GM23338 (cell line): ENCODE data around the gene APLNR. TPM values are rescaled to one million over a fixed set of nuclear protein-coding genes. Genes with fewer than 3 reads are reported as not detected.

Experiments used
- ATAC-seq: fragments of 200-7000 bp; cut with Tn5 transposase; 3 replicates; pipeline ENCODE4 v1.9.1; 2020
- DNase-seq: peaks from one replicate; pipeline ENCODE4 v3.0.0-alpha.2; 2015; ENCODE audit warnings: low spot score
- H2AFZ ChIP-seq: fragments of 200-600 bp; sonication (generic); 2 replicates; pipeline ENCODE4 v1.8.0; 2016; ENCODE audit warnings: antibody characterized with exemption, mild to moderate bottlenecking, moderate library complexity
- H3F3A ChIP-seq: fragments of 200-600 bp; sonication (generic); replicated peaks from 2 replicates; pipeline ENCODE4 v1.8.0; 2017; ENCODE audit warnings: antibody characterized with exemption, mixed run types, low read depth
- H3K27ac ChIP-seq: fragments of 200-600 bp; sonication (generic); 2 replicates; pipeline ENCODE4 v1.6.1; 2016; ENCODE audit warnings: low read depth
- H3K27me3 ChIP-seq: fragments of 200-600 bp; sonication (generic); 2 replicates; pipeline ENCODE4 v1.8.0; 2016; ENCODE audit warnings: mild to moderate bottlenecking, mixed run types, moderate library complexity; ENCODE audit not compliant: insufficient read depth
- H3K36me3 ChIP-seq: fragments of 200-600 bp; sonication (generic); 2 replicates; pipeline ENCODE4 v1.8.0; 2016; ENCODE audit warnings: mild to moderate bottlenecking; ENCODE audit not compliant: insufficient read depth
- H3K4me1 ChIP-seq: fragments of 200-600 bp; sonication (generic); 2 replicates; pipeline ENCODE4 v1.8.0; 2016; ENCODE audit warnings: mild to moderate bottlenecking, moderate library complexity; ENCODE audit not compliant: insufficient read depth
- H3K4me2 ChIP-seq: fragments of 200-600 bp; sonication (generic); 2 replicates; pipeline ENCODE4 v1.7.1; 2017; ENCODE audit warnings: mixed run types
- H3K4me3 ChIP-seq: fragments of 200-600 bp; sonication (generic); 2 replicates; pipeline ENCODE4 v1.6.1; 2016; ENCODE audit warnings: mixed run types
- H3K79me2 ChIP-seq: fragments of 200-600 bp; sonication (generic); replicated peaks from 2 replicates; pipeline ENCODE4 v1.8.0; 2017; ENCODE audit warnings: mild to moderate bottlenecking; ENCODE audit not compliant: insufficient read depth
- H3K9me2 ChIP-seq: fragments of 200-600 bp; sonication (generic); 2 replicates; pipeline ENCODE4 v1.8.0; 2017; ENCODE audit not compliant: insufficient read depth
- H4K20me1 ChIP-seq: fragments of 200-600 bp; sonication (generic); replicated peaks from 2 replicates; pipeline ENCODE4 v1.8.0; 2017; ENCODE audit warnings: mild to moderate bottlenecking; ENCODE audit not compliant: insufficient read depth
- H3K27ac Mint-ChIP-seq: 2 replicates; pipeline ENCODE4 v1.8.0; 2020; ENCODE audit warnings: inconsistent platforms, mild to moderate bottlenecking, moderate library complexity, mixed read lengths
- H3K27me3 Mint-ChIP-seq: 3 replicates; pipeline ENCODE4 v1.8.0; 2022; ENCODE audit warnings: low read depth, mild to moderate bottlenecking, moderate library complexity, mixed read lengths, inconsistent platforms; ENCODE audit not compliant: insufficient read depth, poor library complexity
- H3K36me3 Mint-ChIP-seq: 3 replicates; pipeline ENCODE4 v1.8.0; 2021; ENCODE audit warnings: low read depth, mild to moderate bottlenecking, inconsistent platforms, moderate library complexity, mixed read lengths
- H3K4me1 Mint-ChIP-seq: 3 replicates; pipeline ENCODE4 v1.8.0; 2020; ENCODE audit warnings: mild to moderate bottlenecking, inconsistent platforms, mixed read lengths
- H3K4me3 Mint-ChIP-seq: 3 replicates; pipeline ENCODE4 v1.8.0; 2021; ENCODE audit warnings: moderate library complexity, mild to moderate bottlenecking, inconsistent platforms, mixed read lengths
- H3K9me3 Mint-ChIP-seq: 3 replicates; pipeline ENCODE4 v1.8.0; 2020; ENCODE audit warnings: moderate library complexity, mild to moderate bottlenecking, inconsistent platforms, mixed read lengths
- CREB1 ChIP-seq: fragments of 250-450 bp; sonication (Bioruptor Pico); IDR thresholded peaks from 2 replicates; pipeline ENCODE4 v1.5.0; 2020; ENCODE audit warnings: low read depth, mild to moderate bottlenecking, moderate library complexity
- CTCF ChIP-seq, 2 experiments: fragments of 200-600 bp in 1 of 2; sonication (generic) in 1 of 2; conservative IDR thresholded peaks; 2 replicates each; pipeline versions ENCODE4 v1.5.1 to v1.6.1; 2016 to 2017; ENCODE audit warnings: antibody characterized with exemption in 2 of 2, low read depth in 2 of 2, mild to moderate bottlenecking in 2 of 2, moderate library complexity in 1 of 2
- EZH2 ChIP-seq: fragments of 200-600 bp; sonication (generic); IDR thresholded peaks from one replicate; pipeline ENCODE4 v1.8.0; 2017; ENCODE audit warnings: antibody characterized with exemption, mild to moderate bottlenecking, low read depth; ENCODE audit not compliant: unreplicated experiment
- EZH2phosphoT487 ChIP-seq: fragments of 200-600 bp; sonication (generic); IDR thresholded peaks from one replicate; pipeline ENCODE4 v1.8.1; 2018; ENCODE audit warnings: antibody characterized with exemption; ENCODE audit not compliant: unreplicated experiment
- JUNB ChIP-seq: IDR thresholded peaks from one replicate; pipeline ENCODE4 v1.6.1; 2016; ENCODE audit warnings: antibody characterized with exemption; ENCODE audit not compliant: unreplicated experiment
- NANOG ChIP-seq: IDR thresholded peaks from 2 replicates; pipeline ENCODE4 v1.6.1; 2016; ENCODE audit warnings: antibody characterized with exemption, borderline replicate concordance
- POLR2AphosphoS5 ChIP-seq: IDR thresholded peaks from 2 replicates; pipeline ENCODE4 v1.6.1; 2016; ENCODE audit warnings: antibody characterized with exemption, low read depth
- ZNF462 ChIP-seq: fragments of 250-450 bp; sonication (Bioruptor Pico); IDR thresholded peaks from 2 replicates; pipeline ENCODE4 v1.5.0; 2020; ENCODE audit warnings: mild to moderate bottlenecking, moderate library complexity
- polyA plus RNA-seq: library from polyadenylated mRNA; unstranded; fragments of >200 nt; fragmentation: Nextera tagmentation; extraction: Ambion mirVana; gene quantifications from 2 replicates; pipeline ENCODE4 v1.2.1, GENCODE V29; 2016
- total RNA-seq: library from RNA; depleted of rRNA; stranded (reverse); fragments of >200 nt; shearing (Covaris generic); gene quantifications from 2 replicates; pipeline ENCODE4 v1.2.3, GENCODE V29; 2014

The APLNR gene
- total and polyA plus RNA-seq, 2 experiments from 2014 or later: 0.10 TPM; not detected in 1

- TF ChIP-seq ZNF462 (CRISPR knock-in tag): no peak
These were observed 6.7 kb downstream of the APLNR start (continued) for GRCh38 chr11:57230316-57230715.

GRCh38 chr11:57228600-57228999 is 8.4 kb downstream of the APLNR start:
- H4K20me1 ChIP-seq: no peaks in the 10 kb centered on the region
- DNase-seq (no peak), ATAC-seq (no peak)
- H3K36me3 Mint-ChIP-seq: no peaks in the 10 kb centered on the region
- H3K4me3 Mint-ChIP-seq: no peak overlapping the region
- H3K9me3 Mint-ChIP-seq: no peaks in the 10 kb centered on the region
- no peak overlapping the region for H3K4me2 ChIP-seq
- H3K4me1 Mint-ChIP-seq: peaks cover 10% of the 10 kb centered on the region; the same call in 2 of the 3 replicates
- peaks cover 24% of the 10 kb centered on the region for H3K9me2 ChIP-seq
- no peaks in the 10 kb centered on the region for H3K36me3 ChIP-seq
- H3K27ac ChIP-seq: no peak overlapping the region
- no peak overlapping the region; the same call in 1 of the 2 replicates for H2AFZ ChIP-seq
- H3K4me3 ChIP-seq: no peak overlapping the region
- no peaks in the 10 kb centered on the region for H3K27me3 ChIP-seq
- no peak for TF ChIP-seq CREB1 (CRISPR knock-in tag)
- no peak for TF ChIP-seq EZH2
- no peak for TF ChIP-seq POLR2AphosphoS5
- no peak for TF ChIP-seq JUNB
- no peak for TF ChIP-seq NANOG
- TF ChIP-seq EZH2phosphoT487: no peak
- TF ChIP-seq CTCF (conservative IDR thresholded peaks at IDR 0.05; ENCODE audit: low read depth in 2 of 2): no peak
- H3K27ac Mint-ChIP-seq: no peak overlapping the region
- H3K4me1 ChIP-seq: no peaks in the 10 kb centered on the region
- no peaks in the 10 kb centered on the region for H3K79me2 ChIP-seq
- no peaks in the 10 kb centered on the region for H3K27me3 Mint-ChIP-seq
- H3F3A ChIP-seq: no peaks in the 10 kb centered on the region
